A673 (cell line): ENCODE results near the gene PHLDA3.

Experiments used
- EZH2 ChIP-seq: fragments of 200-600 bp; sonication (generic); IDR thresholded peaks from 2 replicates; pipeline ENCODE4 v1.6.1; 2017; ENCODE audit warnings: borderline replicate concordance, low read depth, mild to moderate bottlenecking, mixed read lengths, antibody characterized with exemption, low read length; ENCODE audit not compliant: poor library complexity, severe bottlenecking
- TF ChIP-seq, protein P1 (sequence below): fragments of 300-800, 200-600 bp; sonication (generic); conservative IDR thresholded peaks from 2 replicates; pipeline ENCODE4 v1.5.1; 2017; ENCODE audit warnings: low read depth, mild to moderate bottlenecking, antibody characterized with exemption, low read length, moderate library complexity, mixed read lengths

DNA sequence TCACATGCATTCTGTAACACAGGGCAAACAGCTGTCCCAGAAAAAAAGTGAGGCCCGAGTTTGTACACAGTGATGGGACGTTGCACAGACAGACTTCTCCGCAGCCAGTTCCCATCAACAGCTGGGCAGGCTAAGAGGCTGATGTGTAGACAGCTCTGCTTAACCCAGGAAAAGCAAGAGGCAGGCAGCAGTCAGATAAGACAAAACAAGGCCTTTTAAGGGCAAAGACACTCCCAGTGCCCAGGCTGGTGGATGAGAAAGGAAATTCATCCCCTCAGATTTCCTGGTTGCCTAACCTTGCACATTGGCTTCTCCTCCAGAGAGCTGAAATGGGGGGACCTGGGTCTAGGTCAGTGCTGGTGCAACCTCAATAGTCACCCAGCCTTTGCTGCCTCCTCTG lies 17.2 kb upstream of the PHLDA3 start:
- TF ChIP-seq, protein P1, sequence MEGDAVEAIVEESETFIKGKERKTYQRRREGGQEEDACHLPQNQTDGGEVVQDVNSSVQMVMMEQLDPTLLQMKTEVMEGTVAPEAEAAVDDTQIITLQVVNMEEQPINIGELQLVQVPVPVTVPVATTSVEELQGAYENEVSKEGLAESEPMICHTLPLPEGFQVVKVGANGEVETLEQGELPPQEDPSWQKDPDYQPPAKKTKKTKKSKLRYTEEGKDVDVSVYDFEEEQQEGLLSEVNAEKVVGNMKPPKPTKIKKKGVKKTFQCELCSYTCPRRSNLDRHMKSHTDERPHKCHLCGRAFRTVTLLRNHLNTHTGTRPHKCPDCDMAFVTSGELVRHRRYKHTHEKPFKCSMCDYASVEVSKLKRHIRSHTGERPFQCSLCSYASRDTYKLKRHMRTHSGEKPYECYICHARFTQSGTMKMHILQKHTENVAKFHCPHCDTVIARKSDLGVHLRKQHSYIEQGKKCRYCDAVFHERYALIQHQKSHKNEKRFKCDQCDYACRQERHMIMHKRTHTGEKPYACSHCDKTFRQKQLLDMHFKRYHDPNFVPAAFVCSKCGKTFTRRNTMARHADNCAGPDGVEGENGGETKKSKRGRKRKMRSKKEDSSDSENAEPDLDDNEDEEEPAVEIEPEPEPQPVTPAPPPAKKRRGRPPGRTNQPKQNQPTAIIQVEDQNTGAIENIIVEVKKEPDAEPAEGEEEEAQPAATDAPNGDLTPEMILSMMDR, result no peak
- no peak for TF ChIP-seq EZH2
